Measurements from ENCODE around the gene ADH5. TPM values are rescaled to one million over a fixed set of nuclear protein-coding genes. Genes with fewer than 3 reads are reported as not detected.
"Not testable (repeated sequence)": the region's sequence is repeated elsewhere in the genome, so short reads cannot be mapped to it uniquely, and the experiment has no call there.

Gene ADH5
- total RNA-seq, 2 experiments from 2014 or later, result 107 to 114 TPM

DNA sequence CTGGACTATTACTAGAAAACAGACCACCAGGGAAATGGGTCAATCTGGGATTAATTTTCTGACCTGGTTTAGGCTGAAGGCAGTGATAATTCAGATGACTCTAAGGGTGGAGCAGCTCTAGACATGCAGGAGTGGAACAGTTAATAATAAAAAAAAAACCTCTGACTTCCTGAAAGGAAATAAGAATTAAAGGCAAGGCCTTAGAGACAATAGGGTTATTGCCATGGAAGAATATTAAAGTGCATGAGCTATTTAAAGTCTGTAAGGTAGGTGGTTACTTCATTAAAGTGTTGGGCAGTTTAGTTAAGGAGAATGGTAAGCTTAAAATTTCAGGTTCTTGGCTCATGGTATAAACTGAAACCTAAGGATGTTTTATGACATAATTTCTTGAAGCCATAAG, 14.6 kb upstream of the ADH5 start:
- Mint-ChIP-seq H3K9me3 (no peaks in the 10 kb centered on the region), H3K27ac (no peak overlapping the region), H3K36me3 (ENCODE audit: low read depth) (no peaks in the 10 kb centered on the region), H3K4me3 (no peak overlapping the region), H3K4me1 (peaks cover 1% of the 10 kb centered on the region), H3K27me3 (no peaks in the 10 kb centered on the region)
- DNase-seq, result no peak
- CTCF ChIA-PET, result no interaction called here
- POLR2A ChIA-PET, result no interaction called here

DNA sequence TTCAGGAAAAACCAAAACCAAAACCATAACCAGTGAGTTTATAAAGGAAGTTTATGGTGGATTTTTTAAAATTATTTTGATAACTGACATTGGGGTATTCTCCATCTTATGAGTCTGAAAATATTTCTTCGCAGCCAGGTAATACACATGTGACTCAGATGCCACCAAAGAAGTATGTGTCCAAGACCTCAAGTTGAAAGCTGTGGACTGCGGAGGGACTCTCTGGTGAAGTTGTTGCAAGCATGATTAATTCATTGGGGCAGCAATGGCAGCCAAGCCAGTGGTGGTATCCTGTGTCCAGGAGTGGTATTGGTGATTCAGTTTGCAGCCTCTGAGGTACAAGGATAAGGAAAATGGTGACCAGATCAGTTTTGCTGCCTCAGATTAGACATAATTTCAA, 14.0 kb upstream of the ADH5 start:
- ChIA-PET POLR2A (no interaction called here), CTCF (no interaction called here)
- no peak for DNase-seq
- no peaks in the 10 kb centered on the region for H3K9me3 Mint-ChIP-seq
- no peak overlapping the region for H3K27ac Mint-ChIP-seq
- no peaks in the 10 kb centered on the region for H3K36me3 Mint-ChIP-seq (ENCODE audit: low read depth)
- H3K27me3 Mint-ChIP-seq, result no peaks in the 10 kb centered on the region
- peaks cover 1% of the 10 kb centered on the region for H3K4me1 Mint-ChIP-seq
- no peak overlapping the region for H3K4me3 Mint-ChIP-seq

- H3K36me3 Mint-ChIP-seq (ENCODE audit: low read depth), result no peaks in the 10 kb centered on the region
- no peak overlapping the region for H3K27ac Mint-ChIP-seq
- DNase-seq, result no peak
- CTCF ChIA-PET, result interaction anchor here (1.0 kb wide), 1 partner anchor 12 kb away, joined by 3 read pairs; the partner anchor contains the start of gene ADH5
- POLR2A ChIA-PET, result no interaction called here
- H3K9me3 Mint-ChIP-seq, result no peaks in the 10 kb centered on the region
- peaks cover 8% of the 10 kb centered on the region for H3K27me3 Mint-ChIP-seq
- H3K4me1 Mint-ChIP-seq, result peaks cover 1% of the 10 kb centered on the region
- no peak overlapping the region for H3K4me3 Mint-ChIP-seq
Measured at GRCh38 chr4:99100876-99101275, 12.3 kb upstream of the ADH5 start.

DNA sequence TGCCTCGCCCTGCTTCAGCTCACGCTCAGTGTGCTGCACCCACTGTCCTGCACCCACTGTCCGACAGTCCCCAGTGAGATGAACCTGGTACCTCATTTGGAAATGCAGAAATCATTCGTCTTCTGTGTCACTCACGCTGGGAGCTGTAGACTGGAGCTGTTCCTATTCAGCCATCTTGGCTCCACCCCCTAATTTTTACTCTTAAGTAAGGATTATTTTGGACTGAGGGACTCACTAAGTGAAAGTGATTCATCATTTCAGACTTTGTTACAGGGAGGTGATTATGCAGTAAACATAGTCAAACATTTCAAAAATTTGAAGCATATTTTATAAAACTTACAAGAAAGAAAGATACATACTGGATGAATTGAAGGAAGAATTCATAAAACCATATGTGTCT, 11.2 kb upstream of the ADH5 start:
- POLR2A ChIA-PET; H3K36me3 Mint-ChIP-seq (ENCODE audit: low read depth); H3K4me1 Mint-ChIP-seq; DNase-seq; CTCF ChIA-PET; H3K9me3 Mint-ChIP-seq; H3K27me3 Mint-ChIP-seq; H3K4me3 Mint-ChIP-seq; H3K27ac Mint-ChIP-seq: not testable (repeated sequence)

- DNase-seq, result no peak
- H3K36me3 Mint-ChIP-seq (ENCODE audit: low read depth), result peaks cover 2% of the 10 kb centered on the region
- CTCF ChIA-PET, result no interaction called here
- no peak overlapping the region for H3K4me3 Mint-ChIP-seq
- H3K27me3 Mint-ChIP-seq, result peaks cover 8% of the 10 kb centered on the region
- H3K27ac Mint-ChIP-seq, result no peak overlapping the region
- POLR2A ChIA-PET, result no interaction called here
- H3K4me1 Mint-ChIP-seq, result peaks cover 1% of the 10 kb centered on the region
- H3K9me3 Mint-ChIP-seq, result no peaks in the 10 kb centered on the region
Measured at GRCh38 chr4:99099311-99099710, 10.7 kb upstream of the ADH5 start.

DNA sequence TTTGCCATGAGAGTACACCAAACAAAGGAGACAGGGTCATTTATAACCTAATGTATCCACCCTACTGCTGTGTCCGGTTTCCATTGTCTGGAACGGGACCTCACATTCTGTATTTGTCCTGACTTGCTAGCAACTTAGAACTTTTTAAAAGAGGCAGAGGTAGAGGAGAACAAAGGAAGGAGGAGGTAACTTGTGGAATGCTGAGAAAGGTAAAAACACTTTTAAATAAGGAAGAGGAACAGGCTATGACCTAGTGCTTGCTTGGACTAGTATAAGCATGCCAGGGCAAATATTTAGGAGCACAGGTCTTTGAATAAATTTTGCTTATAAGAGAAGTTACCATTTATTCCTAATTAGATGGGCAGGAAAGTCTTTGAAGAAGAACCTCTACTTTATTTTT, 3.3 kb upstream of the ADH5 start:
- H3K27ac Mint-ChIP-seq; DNase-seq; H3K4me3 Mint-ChIP-seq; H3K36me3 Mint-ChIP-seq (ENCODE audit: low read depth); POLR2A ChIA-PET; H3K9me3 Mint-ChIP-seq; H3K27me3 Mint-ChIP-seq: not testable (repeated sequence)
- H3K4me1 Mint-ChIP-seq, result peaks cover 30% of the 10 kb centered on the region
- CTCF ChIA-PET, result interaction anchor here (1.1 kb wide), 1 partner anchor 624 kb away, joined by 3 read pairs; no protein-coding TSS in a partner anchor

DNA sequence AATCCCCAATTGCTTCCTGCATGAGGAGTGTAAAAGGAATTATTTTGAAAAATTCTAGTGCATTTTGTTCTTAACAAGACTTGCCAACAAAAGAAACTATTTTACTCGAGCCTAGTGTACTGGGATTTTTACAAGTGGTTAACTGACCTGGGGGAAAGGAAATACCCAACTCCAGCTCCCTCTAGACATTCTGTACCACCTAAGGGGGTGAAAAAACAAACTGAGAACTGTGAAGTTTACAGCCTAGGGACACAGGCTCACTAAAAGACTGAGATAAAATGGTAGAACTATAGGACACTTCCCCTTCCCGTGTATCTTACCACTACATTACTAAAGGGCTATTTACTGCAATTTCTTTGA, 2.6 kb upstream of the ADH5 start:
- DNase-seq, result no peak
- Mint-ChIP-seq H3K36me3 (ENCODE audit: low read depth) (peaks cover 11% of the 10 kb centered on the region), H3K27me3 (no peaks in the 10 kb centered on the region), H3K4me3 (no peak overlapping the region), H3K27ac (no peak overlapping the region), H3K9me3 (no peaks in the 10 kb centered on the region), H3K4me1 (peaks cover 36% of the 10 kb centered on the region)
- ChIA-PET CTCF (interaction anchor here (1.1 kb wide), 1 partner anchor 623 kb away, joined by 3 read pairs; no protein-coding TSS in a partner anchor), POLR2A (no interaction called here)

DNA sequence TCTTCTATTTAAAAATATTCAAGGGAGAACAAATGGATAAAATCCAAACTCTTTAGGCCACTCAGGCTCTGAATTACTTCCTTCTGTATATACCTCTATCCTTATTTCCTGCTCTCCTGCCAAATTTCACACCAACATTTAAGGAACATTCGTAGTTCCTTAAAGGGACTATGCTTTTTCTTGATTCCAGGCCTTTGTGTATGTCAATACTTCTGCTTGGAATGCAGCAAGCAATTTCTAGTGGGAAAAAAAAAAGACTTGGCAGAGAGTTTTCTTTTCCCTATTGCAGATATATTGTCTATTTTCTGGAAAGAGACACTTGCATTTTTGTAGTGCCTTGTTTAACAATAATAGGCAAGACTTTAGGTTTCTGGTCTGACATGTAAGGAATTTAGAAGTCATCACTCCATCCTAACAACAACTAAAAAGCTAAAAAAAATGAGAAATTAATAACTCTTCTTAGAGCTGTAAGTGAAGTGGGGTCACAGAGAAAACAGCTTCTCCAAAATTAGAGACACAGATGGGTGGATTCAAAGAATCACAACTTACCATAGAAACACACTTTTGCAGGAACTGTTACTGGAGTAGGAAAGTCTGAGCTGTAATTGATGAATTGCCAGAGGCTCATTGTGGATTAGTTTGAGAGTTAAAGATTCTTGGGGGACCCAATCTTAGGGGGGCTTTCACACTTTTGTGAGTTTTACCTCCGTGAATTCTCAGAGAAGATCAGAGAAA, 2.1 kb upstream of the ADH5 start:
- Mint-ChIP-seq H3K4me1 (peaks cover 37% of the 10 kb centered on the region), H3K27me3 (no peaks in the 10 kb centered on the region), H3K4me3 (peak overlapping the region; percentile 29), H3K27ac (no peak overlapping the region), H3K36me3 (ENCODE audit: low read depth) (peaks cover 13% of the 10 kb centered on the region), H3K9me3 (no peaks in the 10 kb centered on the region)
- ChIA-PET POLR2A (no interaction called here), CTCF (interaction anchor here (1.1 kb wide), 1 partner anchor 623 kb away, joined by 3 read pairs; no protein-coding TSS in a partner anchor)
- DNase-seq, result no peak

DNA sequence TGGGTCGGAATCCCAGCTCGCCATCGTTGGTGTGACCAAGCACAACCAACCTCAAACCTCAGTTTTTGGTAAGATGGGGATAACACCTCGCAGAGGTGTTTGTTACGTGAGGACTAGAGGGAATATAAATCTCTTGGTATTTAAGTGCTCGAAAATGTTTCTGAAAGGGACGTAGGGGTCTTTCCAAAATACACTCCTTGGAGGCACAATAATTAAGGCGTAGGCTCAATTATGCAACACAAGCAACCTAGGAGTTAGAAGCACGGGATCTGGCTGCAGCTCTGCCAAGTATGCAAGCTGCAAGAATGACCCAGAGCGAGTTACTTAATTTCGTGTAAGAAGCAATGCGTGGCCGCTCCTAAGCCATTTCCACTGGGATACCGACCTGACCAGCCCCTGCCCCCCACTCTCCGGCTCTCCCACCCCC, 552 bp downstream of the ADH5 start:
- ChIA-PET POLR2A (interaction anchor here (0.5 to 5.1 kb wide), 21 partner anchors 14 to 859 kb away, joined by 3 to 61 read pairs (median 5); partner anchors contain the start of genes C4orf17, DAPP1, DNAJB14 and EIF4E), CTCF (interaction anchor here (1.0 to 2.1 kb wide), 5 partner anchors 32 to 148 kb away, joined by 3 to 17 read pairs (median 5); partner anchors contain the start of gene METAP1)
- Mint-ChIP-seq H3K36me3 (ENCODE audit: low read depth) (peaks cover 30% of the 10 kb centered on the region), H3K9me3 (no peaks in the 10 kb centered on the region), H3K27ac (peak overlapping the region; percentile 97), H3K4me3 (peak overlapping the region; percentile 93), H3K27me3 (no peaks in the 10 kb centered on the region), H3K4me1 (peaks cover 45% of the 10 kb centered on the region)
- peak; percentile 21 for DNase-seq

- DNase-seq, result no peak
- ChIA-PET POLR2A (no interaction called here), CTCF (no interaction called here)
- no peaks in the 10 kb centered on the region for H3K9me3 Mint-ChIP-seq
- H3K36me3 Mint-ChIP-seq (ENCODE audit: low read depth), result peaks cover 60% of the 10 kb centered on the region
- H3K27me3 Mint-ChIP-seq, result no peaks in the 10 kb centered on the region
- H3K27ac Mint-ChIP-seq, result no peak overlapping the region
- H3K4me1 Mint-ChIP-seq, result peaks cover 37% of the 10 kb centered on the region
- no peak overlapping the region for H3K4me3 Mint-ChIP-seq
Measured at GRCh38 chr4:99084595-99084994, 4.0 kb downstream of the ADH5 start.

DNA sequence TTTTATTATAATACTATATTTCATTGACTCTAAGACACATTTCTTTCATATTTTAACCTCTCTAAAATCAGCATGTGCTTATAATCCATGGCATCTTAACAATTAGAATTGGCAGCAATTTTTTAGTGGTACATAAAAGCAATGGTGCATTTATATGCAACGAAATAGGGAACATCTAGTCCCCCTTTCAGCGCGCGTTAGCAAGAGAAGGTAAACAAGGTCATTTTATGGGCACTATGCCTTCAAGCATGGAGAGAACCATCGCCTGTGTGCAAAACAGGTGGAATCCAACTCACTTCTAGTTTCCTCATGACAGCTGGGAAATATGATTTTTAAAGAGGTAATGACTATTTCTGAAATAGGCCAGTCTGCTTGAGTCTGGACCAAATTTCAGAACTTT, 6.4 kb downstream of the ADH5 start:
- Mint-ChIP-seq H3K27ac (no peak overlapping the region), H3K4me3 (no peak overlapping the region), H3K36me3 (ENCODE audit: low read depth) (peaks cover 67% of the 10 kb centered on the region), H3K27me3 (no peaks in the 10 kb centered on the region), H3K9me3 (no peaks in the 10 kb centered on the region), H3K4me1 (peaks cover 21% of the 10 kb centered on the region)
- ChIA-PET CTCF (no interaction called here), POLR2A (no interaction called here)
- no peak for DNase-seq

DNA sequence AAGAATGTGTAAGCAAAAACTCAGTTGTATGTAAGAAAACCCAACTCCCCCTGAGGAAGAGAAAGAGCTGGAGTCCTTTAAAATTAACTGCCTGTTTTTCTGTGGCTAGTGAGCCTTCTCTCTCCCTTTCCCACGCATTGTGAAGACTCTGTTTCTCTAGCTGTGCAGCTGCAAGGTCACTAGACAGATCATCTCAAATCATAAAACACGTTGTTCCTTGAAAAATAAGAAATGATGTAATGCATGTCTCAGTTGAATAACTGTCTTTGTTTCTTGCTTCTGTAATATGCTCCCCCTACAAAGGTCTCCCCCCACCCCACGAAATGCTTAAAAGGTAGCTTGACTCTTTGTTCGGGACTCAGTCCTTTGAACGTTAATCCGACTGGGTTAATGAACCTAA, 7.7 kb downstream of the ADH5 start:
- POLR2A ChIA-PET, CTCF ChIA-PET, DNase-seq, H3K9me3 Mint-ChIP-seq, H3K27me3 Mint-ChIP-seq, H3K4me3 Mint-ChIP-seq: not testable (repeated sequence)
- Mint-ChIP-seq H3K4me1 (peaks cover 13% of the 10 kb centered on the region), H3K27ac (peak overlapping the region; percentile 56), H3K36me3 (ENCODE audit: low read depth) (peaks cover 73% of the 10 kb centered on the region)

- CTCF ChIA-PET, result no interaction called here
- H3K36me3 Mint-ChIP-seq (ENCODE audit: low read depth), result peaks cover 69% of the 10 kb centered on the region
Measured at GRCh38 chr4:99079625-99080295, 8.8 kb downstream of the ADH5 start.

More at GRCh38 chr4:99079625-99080295, 8.8 kb downstream of the ADH5 start:
- Mint-ChIP-seq H3K27ac (peak overlapping the region; percentile 2), H3K27me3 (no peaks in the 10 kb centered on the region), H3K4me3 (no peak overlapping the region), H3K9me3 (no peaks in the 10 kb centered on the region), H3K4me1 (peaks cover 9% of the 10 kb centered on the region)
- POLR2A ChIA-PET, result interaction anchor here (0.7 kb wide), 1 partner anchor 325 kb away, joined by 3 read pairs; no protein-coding TSS in a partner anchor
- no peak for DNase-seq
